Measurements from ENCODE around the gene C1QL1.

Gene C1QL1

GRCh38 chr17:44912763-44913544 lies 55.1 kb downstream of the C1QL1 start:
- DNase-seq, result no peak

GRCh38 chr17:44911133-44912001 lies 56.7 kb downstream of the C1QL1 start:
- DNase-seq, result peak; percentile 82

DNA sequence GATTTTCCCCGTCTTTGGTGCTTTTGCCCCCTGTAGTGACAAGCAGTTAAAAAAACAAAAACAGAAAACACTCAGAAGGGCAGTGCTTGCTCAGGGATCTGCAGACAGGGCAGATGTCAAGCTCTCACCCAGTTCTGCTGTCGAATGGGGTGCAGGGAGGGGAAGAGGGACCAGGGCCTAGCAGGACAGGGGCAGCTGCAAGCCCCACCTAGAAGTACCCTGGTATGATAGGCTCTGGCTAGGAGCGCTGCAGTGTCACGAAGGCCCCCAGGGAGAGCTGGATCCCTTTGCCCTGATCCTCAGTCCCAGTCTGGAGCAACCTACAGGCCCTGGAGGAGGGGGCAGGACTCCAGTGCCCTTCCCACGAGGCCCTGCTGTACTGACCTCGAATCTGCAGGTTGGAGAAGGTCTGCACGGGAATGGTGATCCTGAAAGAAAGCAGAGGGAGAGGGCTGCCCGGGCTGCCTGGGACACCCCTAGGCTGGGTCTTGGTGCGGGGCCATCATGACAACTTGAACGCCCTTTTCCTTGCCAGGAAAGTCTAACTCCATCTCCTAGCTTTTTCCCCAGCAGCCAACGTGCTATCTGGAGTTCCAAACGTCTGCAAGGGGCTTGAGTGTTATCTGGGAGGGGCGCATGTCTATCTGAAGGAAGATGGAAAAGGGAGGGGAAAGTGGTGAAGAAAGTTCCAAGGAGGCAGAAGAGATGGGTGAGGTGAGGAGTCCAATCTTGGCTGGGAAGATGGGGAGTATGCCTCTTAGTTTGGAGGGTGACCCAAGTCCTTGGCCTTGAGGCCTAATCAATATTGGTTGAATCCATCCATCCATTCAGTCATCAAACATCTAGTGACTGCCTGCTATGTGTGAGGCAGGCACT lies 57.6 kb downstream of the C1QL1 start:
- no peak for DNase-seq
